ENCODE data around the gene OR51A7.

Gene OR51A7

GRCh38 chr11:4957396-4957795 is 53.8 kb downstream of the OR51A7 start:
- DNase-seq, result no peak

All from activated T-cell treated with anti-CD3 and anti-CD28 coated beads for 4 hours (primary cell).